GM12892 (cell line): ENCODE data around the gene MMEL1.
"Not testable (repeated sequence)": the region's sequence is repeated elsewhere in the genome, so short reads cannot be mapped to it uniquely, and the experiment has no call there.

Source experiments
- DNase-seq: peaks from one replicate; pipeline ENCODE4 v3.0.0; 2011; ENCODE audit not compliant: insufficient read length
- FAIRE-seq: peaks from 2 replicates; lab custom pipeline; 2011; peaks lifted over from hg19 to GRCh38; lab: Jason Lieb, UNC
- POLR2A ChIP-seq: IDR thresholded peaks from 2 replicates; pipeline ENCODE4 v1.6.1; 2011; ENCODE audit warnings: low read depth, low read length, control low read depth
- POLR2AphosphoS5 ChIP-seq: IDR thresholded peaks from 2 replicates; pipeline ENCODE4 v1.6.1; 2011; ENCODE audit warnings: low read depth, low read length, control low read depth
- TAF1 ChIP-seq: IDR thresholded peaks from 2 replicates; pipeline ENCODE4 v1.6.1; 2011; ENCODE audit warnings: low read depth, mild to moderate bottlenecking, control low read depth, low read length, borderline replicate concordance

Gene MMEL1

GRCh38 chr1:2584686-2585317 lies 48.0 kb downstream of the MMEL1 start:
- peak; percentile 61 for FAIRE-seq
- TF ChIP-seq POLR2AphosphoS5 (0 out of 2 replicates have a peak, but pooled peaks have one; percentile 4), POLR2A (no peak; the same call in 1 of the 2 replicates), TAF1 (no peak)
- DNase-seq, result no peak

- no peak for DNase-seq
- TF ChIP-seq POLR2AphosphoS5 (no peak), POLR2A (no peak), TAF1 (no peak)
- peak; percentile 27 for FAIRE-seq
Measured at GRCh38 chr1:2583871-2584351, 48.9 kb downstream of the MMEL1 start.

GRCh38 chr1:2583331-2583791 lies 49.5 kb downstream of the MMEL1 start:
- TF ChIP-seq POLR2AphosphoS5, result no peak
- TF ChIP-seq POLR2A, result no peak
- no peak for TF ChIP-seq TAF1
- FAIRE-seq, result no peak
- DNase-seq, result no peak

GRCh38 chr1:2582391-2582790 lies 50.4 kb downstream of the MMEL1 start:
- FAIRE-seq (no peak), DNase-seq (no peak)
- TF ChIP-seq POLR2A (no peak), TAF1 (no peak), POLR2AphosphoS5 (no peak)

- DNase-seq (no peak), FAIRE-seq (no peak)
- TF ChIP-seq POLR2AphosphoS5 (no peak), TAF1 (no peak), POLR2A (no peak)
Measured at GRCh38 chr1:2580691-2581090, 52.1 kb downstream of the MMEL1 start.

- DNase-seq, result no peak
- no peak for FAIRE-seq
- no peak for TF ChIP-seq POLR2AphosphoS5
- no peak for TF ChIP-seq TAF1
- no peak for TF ChIP-seq POLR2A
Measured at GRCh38 chr1:2578758-2579118, 54.1 kb downstream of the MMEL1 start.

GRCh38 chr1:2577565-2578075 lies 55.2 kb downstream of the MMEL1 start:
- TF ChIP-seq POLR2A (0 out of 2 replicates have a peak, but pooled peaks have one; percentile 52), POLR2AphosphoS5 (peak; percentile 47), TAF1 (0 out of 2 replicates have a peak, but pooled peaks have one; percentile 4)
- DNase-seq, result not testable (repeated sequence)
- peak; percentile 100 for FAIRE-seq

GRCh38 chr1:2575801-2576663 lies 56.8 kb downstream of the MMEL1 start:
- FAIRE-seq (no peak), DNase-seq (no peak)
- TF ChIP-seq POLR2A (no peak), POLR2AphosphoS5 (no peak), TAF1 (no peak)

GRCh38 chr1:2574350-2574749 lies 58.5 kb downstream of the MMEL1 start:
- no peak for FAIRE-seq
- no peak for TF ChIP-seq TAF1
- no peak for TF ChIP-seq POLR2A
- TF ChIP-seq POLR2AphosphoS5, result no peak
- no peak for DNase-seq

GRCh38 chr1:2573250-2573920 lies 59.4 kb downstream of the MMEL1 start:
- no peak for TF ChIP-seq TAF1
- no peak for TF ChIP-seq POLR2AphosphoS5
- TF ChIP-seq POLR2A, result no peak
- DNase-seq (no peak), FAIRE-seq (no peak)

GRCh38 chr1:2571348-2571747 lies 61.5 kb downstream of the MMEL1 start:
- TF ChIP-seq TAF1 (no peak), POLR2A (no peak), POLR2AphosphoS5 (no peak)
- no peak for DNase-seq
- FAIRE-seq, result no peak

GRCh38 chr1:2570332-2570731 lies 62.5 kb downstream of the MMEL1 start:
- FAIRE-seq, result no peak

GRCh38 chr1:2569703-2570102 lies 63.1 kb downstream of the MMEL1 start:
- FAIRE-seq, result not testable (repeated sequence)

More at GRCh38 chr1:2570332-2570731, 62.5 kb downstream of the MMEL1 start:
- DNase-seq, result no peak
- TF ChIP-seq TAF1 (no peak), POLR2AphosphoS5 (no peak), POLR2A (no peak)

More at GRCh38 chr1:2569703-2570102, 63.1 kb downstream of the MMEL1 start:
- DNase-seq, result not testable (repeated sequence)
